GM12864 (cell line): ENCODE results near the gene DEPDC5.
A peak's percentile ranks its signal among the peaks of the same experiment; 100 is the strongest.
"Not testable (repeated sequence)": the region's sequence is repeated elsewhere in the genome, so short reads cannot be mapped to it uniquely, and the experiment has no call there.

Experiments used
- DNase-seq: peaks from one replicate; pipeline ENCODE4 v3.0.0-alpha.2; 2011; ENCODE audit warnings: low read depth
- H3K4me3 ChIP-seq: 2 replicates; pipeline ENCODE4 v1.5.1; 2011; ENCODE audit warnings: mild to moderate bottlenecking, low read depth, low read length, control low read depth
- TF ChIP-seq, protein P1 (sequence below): IDR thresholded peaks from 2 replicates; pipeline ENCODE4 v1.5.1; 2011; ENCODE audit warnings: low read depth, mild to moderate bottlenecking, moderate library complexity, low read length, control low read depth, inconsistent platforms; ENCODE audit errors: missing control alignments

Gene DEPDC5

DNA sequence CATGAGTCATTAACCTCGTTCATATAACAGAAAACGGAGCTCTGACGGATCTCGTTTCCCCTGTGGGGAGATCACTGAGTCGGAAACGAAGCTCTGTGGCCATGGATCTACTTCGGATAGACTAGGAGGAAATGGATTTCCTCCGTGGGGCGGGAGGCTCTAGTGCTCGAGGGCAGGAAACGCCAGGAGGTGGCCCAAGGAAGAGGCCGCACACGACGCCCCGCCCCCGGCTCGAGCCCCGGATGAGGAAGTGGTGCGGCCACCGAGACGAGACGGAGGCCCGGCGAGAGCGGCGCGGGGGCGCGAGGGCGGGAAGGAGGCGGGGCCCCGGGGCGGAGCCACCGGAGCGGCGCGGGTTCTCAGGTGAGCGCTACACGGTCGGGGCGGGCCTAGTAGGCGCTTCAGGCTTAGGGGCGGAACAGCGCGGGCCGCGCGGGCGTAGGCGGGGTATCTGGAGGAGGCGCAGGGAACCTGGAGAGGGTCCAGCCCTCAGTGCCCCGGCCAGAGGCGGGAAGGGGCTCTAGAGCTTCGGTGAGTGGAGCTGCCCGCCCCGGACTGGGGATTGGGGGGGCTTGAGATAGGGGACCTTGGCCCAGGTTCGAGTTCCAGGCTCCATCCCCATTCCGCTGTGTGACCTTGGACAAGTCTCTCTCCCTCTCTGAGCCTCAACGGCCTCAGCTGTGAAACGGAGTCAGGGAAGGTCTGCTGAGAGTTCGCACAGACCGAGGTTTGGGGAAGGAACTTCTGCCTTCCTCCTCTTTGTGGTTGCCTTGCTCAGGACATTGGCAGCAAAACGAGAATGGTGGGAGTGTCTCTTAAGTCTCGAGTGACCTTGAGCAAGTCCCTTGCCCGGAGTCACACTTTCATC, at the start of gene DEPDC5:
Gene DEPDC5 (plus strand): TSS at position 386 of the 868 bp plus-strand sequence. CDS start 903 bp downstream, outside the sequence.
- peak within 1 kb of the TSS; percentile 93 for H3K4me3 ChIP-seq
- TF ChIP-seq, protein P1, sequence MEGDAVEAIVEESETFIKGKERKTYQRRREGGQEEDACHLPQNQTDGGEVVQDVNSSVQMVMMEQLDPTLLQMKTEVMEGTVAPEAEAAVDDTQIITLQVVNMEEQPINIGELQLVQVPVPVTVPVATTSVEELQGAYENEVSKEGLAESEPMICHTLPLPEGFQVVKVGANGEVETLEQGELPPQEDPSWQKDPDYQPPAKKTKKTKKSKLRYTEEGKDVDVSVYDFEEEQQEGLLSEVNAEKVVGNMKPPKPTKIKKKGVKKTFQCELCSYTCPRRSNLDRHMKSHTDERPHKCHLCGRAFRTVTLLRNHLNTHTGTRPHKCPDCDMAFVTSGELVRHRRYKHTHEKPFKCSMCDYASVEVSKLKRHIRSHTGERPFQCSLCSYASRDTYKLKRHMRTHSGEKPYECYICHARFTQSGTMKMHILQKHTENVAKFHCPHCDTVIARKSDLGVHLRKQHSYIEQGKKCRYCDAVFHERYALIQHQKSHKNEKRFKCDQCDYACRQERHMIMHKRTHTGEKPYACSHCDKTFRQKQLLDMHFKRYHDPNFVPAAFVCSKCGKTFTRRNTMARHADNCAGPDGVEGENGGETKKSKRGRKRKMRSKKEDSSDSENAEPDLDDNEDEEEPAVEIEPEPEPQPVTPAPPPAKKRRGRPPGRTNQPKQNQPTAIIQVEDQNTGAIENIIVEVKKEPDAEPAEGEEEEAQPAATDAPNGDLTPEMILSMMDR = no peak

DNA sequence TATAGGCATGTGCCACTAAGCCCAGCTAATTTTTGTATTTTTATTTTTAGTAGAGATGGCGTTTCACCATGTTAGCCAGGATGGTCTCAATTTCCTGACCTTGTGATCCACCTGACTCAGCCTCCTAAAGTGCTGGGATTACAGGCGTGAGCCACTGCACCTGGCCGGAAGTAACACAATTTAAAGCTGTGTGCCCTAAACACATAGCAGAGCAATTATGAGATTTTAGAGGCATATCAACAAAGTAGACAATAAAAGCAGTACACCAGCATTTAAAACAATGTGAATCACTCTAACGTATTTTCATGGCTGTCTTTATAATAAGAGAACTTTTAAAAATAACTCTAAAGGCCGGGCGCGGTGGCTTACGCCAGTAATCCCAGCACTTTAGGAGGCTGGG, 46.3 kb upstream of the DEPDC5 start:
- TF ChIP-seq, protein P1 = no peak
- H3K4me3 ChIP-seq = no peak overlapping the region
- no peak for DNase-seq

More for the DNA sequence above, at the start of gene DEPDC5:
- DNase-seq = peak; percentile 82

DNA sequence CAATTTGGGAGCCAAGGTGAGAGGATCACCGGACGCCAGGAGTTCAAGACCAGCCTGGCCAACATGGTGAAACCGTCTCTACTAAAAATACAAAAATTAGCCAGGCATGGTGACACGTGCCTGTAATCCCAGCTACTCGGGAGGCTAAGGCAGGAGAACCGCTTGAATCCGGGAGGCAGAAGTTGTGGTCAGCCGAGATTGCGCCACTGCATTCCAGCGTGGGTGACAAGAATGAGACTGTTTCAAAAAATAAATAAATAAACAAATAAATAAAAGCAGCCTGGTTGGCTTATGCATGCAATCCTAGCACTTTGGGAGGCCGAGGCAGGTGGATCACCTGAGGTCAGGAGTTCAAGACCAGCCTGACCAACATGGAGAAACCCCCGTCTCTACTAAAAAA, 42.6 kb upstream of the DEPDC5 start:
- H3K4me3 ChIP-seq, DNase-seq: not testable (repeated sequence)

DNA sequence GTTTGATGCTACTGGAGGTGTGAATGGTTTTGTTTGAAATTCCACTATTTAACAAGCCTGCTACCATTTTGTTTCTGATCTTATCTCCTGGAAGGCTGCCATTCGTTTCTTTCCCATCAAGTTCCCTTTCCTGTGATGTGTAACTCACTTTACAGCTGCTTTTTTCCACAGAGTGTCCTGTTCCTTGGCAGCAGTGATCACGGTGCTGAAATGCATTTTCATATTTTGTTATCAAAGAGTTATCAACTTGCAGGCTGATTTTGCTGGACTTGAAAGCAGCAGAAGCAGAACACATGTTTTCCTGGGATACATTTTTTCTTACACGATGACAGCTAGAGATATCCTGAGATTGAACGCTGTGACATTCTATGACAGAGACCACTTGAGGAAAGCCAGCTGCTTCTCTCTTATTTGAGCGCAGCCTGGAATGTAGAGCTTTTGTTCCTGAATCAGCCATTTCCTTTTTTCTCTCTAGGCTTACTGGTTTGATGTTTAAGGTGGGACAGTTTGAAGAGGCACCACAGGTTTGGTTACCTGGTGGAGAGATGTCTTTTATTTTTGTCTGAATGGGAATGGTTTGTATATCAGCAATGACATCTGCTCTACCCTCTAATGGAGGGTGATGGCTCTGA, 38.6 kb upstream of the DEPDC5 start:
- no peak overlapping the region for H3K4me3 ChIP-seq
- DNase-seq = no peak
- TF ChIP-seq, protein P1 = no peak

DNA sequence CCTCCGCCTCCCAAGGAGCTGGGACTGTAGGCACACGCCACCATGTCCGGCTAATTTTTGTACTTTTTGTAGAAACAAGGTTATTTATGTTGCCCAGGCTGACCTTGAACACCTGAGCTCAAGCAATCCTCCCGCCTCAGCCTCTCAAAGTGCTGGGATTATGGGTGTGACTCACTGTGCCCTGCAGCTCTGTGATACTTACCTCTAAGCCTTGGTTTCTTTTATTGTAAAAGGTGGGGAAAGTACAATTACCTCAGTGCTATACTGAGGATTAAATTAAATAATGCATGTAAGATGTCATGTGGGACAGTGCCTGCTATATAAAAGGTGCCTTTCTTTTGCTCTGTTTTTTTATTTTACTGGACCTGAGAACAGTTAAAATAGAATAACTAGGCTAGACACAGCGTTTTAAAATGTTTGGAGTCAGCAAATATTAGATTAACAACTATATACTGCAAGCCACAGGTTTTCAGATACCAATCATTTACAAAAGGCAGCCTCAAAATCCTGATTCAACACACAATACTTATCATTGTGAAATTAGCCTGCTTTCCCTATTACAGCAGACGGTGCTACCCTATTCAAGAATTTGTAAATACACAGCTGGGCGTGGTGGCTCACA, 33.9 kb upstream of the DEPDC5 start:
- no peak overlapping the region for H3K4me3 ChIP-seq
- TF ChIP-seq, protein P1 = no peak
- no peak for DNase-seq

DNA sequence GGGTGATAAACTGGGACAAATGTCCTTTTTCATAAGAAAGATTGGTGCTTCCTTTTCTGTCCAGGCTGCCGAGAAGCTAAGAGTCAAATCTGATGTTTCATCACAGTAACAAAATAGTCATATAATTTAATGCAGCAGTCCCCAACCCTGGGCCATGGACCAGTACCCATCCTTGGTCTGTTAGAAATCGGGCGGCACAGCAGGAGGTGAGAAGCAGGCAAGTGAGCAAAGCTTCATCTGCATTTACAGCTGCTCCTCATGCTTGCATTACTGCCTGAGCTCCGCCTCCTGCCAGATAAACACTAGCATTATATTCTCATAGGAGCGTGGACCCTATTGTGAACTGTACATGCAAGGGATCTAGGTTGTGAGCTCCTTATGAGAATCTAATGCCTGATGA, 30.1 kb upstream of the DEPDC5 start:
- TF ChIP-seq, protein P1 = no peak
- DNase-seq = no peak
- H3K4me3 ChIP-seq = no peak overlapping the region

DNA sequence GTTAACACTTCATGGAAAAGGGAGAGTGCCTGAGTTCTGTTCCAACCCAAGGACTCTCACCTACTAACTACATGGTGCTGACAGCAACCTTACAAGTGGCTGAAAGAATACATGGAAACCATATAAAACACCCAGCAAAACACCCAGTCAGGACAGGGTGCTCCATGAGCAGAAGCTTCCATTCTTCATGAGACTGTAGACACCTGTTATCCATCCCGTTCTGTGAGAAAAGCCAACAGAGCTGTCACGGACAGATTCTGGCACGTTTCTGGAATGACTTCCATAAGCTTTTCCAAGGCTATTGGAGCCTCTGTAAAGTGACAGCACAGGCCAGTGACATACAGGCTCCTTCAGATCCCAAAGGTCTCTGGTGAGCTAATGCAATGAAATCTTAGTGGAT, 27.1 kb upstream of the DEPDC5 start:
- DNase-seq = no peak
- H3K4me3 ChIP-seq = no peak overlapping the region
- TF ChIP-seq, protein P1 = no peak
